ENCODE measurements around the gene COL1A1.

Gene COL1A1

GRCh38 chr17:50147841-50148225 is 53.6 kb downstream of the COL1A1 start:
- CTCF ChIA-PET = interaction anchor here (0.7 to 11.9 kb wide), 15 partner anchors 10 to 148 kb away, joined by 3 to 143 read pairs (median 4); partner anchors contain the start of genes SAMD14 and SGCA
- TF ChIP-seq, protein P1, sequence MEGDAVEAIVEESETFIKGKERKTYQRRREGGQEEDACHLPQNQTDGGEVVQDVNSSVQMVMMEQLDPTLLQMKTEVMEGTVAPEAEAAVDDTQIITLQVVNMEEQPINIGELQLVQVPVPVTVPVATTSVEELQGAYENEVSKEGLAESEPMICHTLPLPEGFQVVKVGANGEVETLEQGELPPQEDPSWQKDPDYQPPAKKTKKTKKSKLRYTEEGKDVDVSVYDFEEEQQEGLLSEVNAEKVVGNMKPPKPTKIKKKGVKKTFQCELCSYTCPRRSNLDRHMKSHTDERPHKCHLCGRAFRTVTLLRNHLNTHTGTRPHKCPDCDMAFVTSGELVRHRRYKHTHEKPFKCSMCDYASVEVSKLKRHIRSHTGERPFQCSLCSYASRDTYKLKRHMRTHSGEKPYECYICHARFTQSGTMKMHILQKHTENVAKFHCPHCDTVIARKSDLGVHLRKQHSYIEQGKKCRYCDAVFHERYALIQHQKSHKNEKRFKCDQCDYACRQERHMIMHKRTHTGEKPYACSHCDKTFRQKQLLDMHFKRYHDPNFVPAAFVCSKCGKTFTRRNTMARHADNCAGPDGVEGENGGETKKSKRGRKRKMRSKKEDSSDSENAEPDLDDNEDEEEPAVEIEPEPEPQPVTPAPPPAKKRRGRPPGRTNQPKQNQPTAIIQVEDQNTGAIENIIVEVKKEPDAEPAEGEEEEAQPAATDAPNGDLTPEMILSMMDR (IDR thresholded peaks at IDR 0.05; ENCODE audit: insufficient read depth, low read length, missing control alignments) = no peak
- peak overlapping the region; percentile 77 for H3K4me3 ChIP-seq (ENCODE audit: low read depth, low read length)
- no peak for DNase-seq (ENCODE audit: low read depth, low spot score)
- POLR2A ChIA-PET = interaction anchor here (0.5 to 1.1 kb wide), 4 partner anchors 12 to 55 kb away, joined by 4 to 5 read pairs (median 4); partner anchors contain the start of gene COL1A1

GRCh38 chr17:50146927-50147665 is 54.3 kb downstream of the COL1A1 start:
- ChIA-PET CTCF (interaction anchor here (1.1 to 11.9 kb wide), 10 partner anchors 9 to 149 kb away, joined by 3 to 143 read pairs (median 8); partner anchors contain the start of genes PDK2 and SGCA), POLR2A (interaction anchor here (0.7 to 1.1 kb wide), 3 partner anchors 11 to 53 kb away, joined by 4 read pairs; no protein-coding TSS in a partner anchor)
- H3K4me3 ChIP-seq (ENCODE audit: low read depth, low read length) = peak overlapping the region; percentile 77
- TF ChIP-seq, protein P1 (IDR thresholded peaks at IDR 0.05; ENCODE audit: insufficient read depth, low read length, missing control alignments) = no peak
- no peak for DNase-seq (ENCODE audit: low read depth, low spot score)

DNA sequence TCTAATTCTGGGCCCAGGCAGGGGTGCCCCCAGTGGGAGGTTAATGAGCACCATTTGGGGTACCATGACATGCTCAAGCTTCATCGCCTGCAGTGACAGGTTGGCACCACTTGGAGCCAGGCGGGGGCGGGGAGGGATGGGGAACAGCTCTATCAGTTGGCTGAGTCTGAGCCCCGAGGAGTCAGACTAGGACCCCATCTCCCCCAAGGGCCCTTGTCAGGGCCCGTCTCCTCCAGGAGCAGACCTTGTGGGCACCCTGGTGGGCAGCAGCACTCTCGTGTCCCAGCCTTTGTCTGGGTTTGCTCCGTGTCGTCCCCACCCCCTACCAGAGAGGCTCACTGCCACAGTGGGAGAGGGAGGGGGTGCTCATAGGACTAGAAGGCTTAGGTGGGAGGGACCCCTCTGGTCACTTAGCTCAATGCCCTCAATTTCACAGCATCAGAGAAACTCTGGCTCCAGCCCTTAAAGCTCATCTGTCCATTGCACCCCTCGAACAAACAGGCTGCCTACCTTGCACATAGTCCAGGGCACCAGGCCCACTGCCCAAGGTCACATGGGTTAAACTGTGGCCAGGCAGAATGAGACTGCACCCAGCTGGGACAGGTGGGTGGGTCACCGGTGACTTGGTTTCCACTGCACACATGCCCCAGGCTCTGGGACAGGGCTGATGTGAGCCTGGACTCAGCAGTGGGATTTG is 55.1 kb downstream of the COL1A1 start:
- TF ChIP-seq, protein P1 (IDR thresholded peaks at IDR 0.05; ENCODE audit: insufficient read depth, low read length, missing control alignments) = no peak
- ChIA-PET CTCF (interaction anchor here (1.1 to 8.9 kb wide), 8 partner anchors 10 to 149 kb away, joined by 3 to 77 read pairs (median 6); partner anchors contain the start of gene PDK2), POLR2A (interaction anchor here (0.6 to 1.1 kb wide), 2 partner anchors 13 to 63 kb away, joined by 3 read pairs; no protein-coding TSS in a partner anchor)
- peak overlapping the region; percentile 77 for H3K4me3 ChIP-seq (ENCODE audit: low read depth, low read length)
- no peak for DNase-seq (ENCODE audit: low read depth, low spot score)

- peak overlapping the region; percentile 77 for H3K4me3 ChIP-seq (ENCODE audit: low read depth, low read length)
- DNase-seq (ENCODE audit: low read depth, low spot score) = no peak
- POLR2A ChIA-PET = interaction anchor here (0.6 to 1.1 kb wide), 2 partner anchors 13 to 64 kb away, joined by 3 read pairs; no protein-coding TSS in a partner anchor
- CTCF ChIA-PET = interaction anchor here (1.1 to 8.9 kb wide), 9 partner anchors 9 to 150 kb away, joined by 3 to 77 read pairs (median 6); partner anchors contain the start of genes PDK2 and SAMD14
- TF ChIP-seq, protein P1 (IDR thresholded peaks at IDR 0.05; ENCODE audit: insufficient read depth, low read length, missing control alignments) = no peak
These were observed 55.8 kb downstream of the COL1A1 start for GRCh38 chr17:50145532-50146229.

GRCh38 chr17:50144845-50145531 is 56.4 kb downstream of the COL1A1 start:
- no peak overlapping the region for H3K4me3 ChIP-seq (ENCODE audit: low read depth, low read length)
- no peak for DNase-seq (ENCODE audit: low read depth, low spot score)
- ChIA-PET CTCF (interaction anchor here (0.7 to 8.9 kb wide), 9 partner anchors 8 to 151 kb away, joined by 3 to 77 read pairs (median 6); partner anchors contain the start of genes PDK2 and SAMD14), POLR2A (interaction anchor here (0.9 kb wide), 1 partner anchor 9 kb away, joined by 4 read pairs; no protein-coding TSS in a partner anchor)
- TF ChIP-seq, protein P1 (IDR thresholded peaks at IDR 0.05; ENCODE audit: insufficient read depth, low read length, missing control alignments) = no peak
